Lung (tissue), 12 donors: Measurements from ENCODE around the gene TMEM184B. TPM values are rescaled to one million over a fixed set of nuclear protein-coding genes. Genes with fewer than 3 reads are reported as not detected.
A peak's percentile ranks its signal among the peaks of the same experiment; 100 is the strongest.
"Not testable (repeated sequence)": the region's sequence is repeated elsewhere in the genome, so short reads cannot be mapped to it uniquely, and the experiment has no call there.

Experiments used
- ATAC-seq: fragments of 200-7000 bp; cut with Tn5 transposase; one replicate; pipeline ENCODE4 v1.9.1; 2020; ENCODE audit warnings: moderate number of reproducible peaks; ENCODE audit not compliant: insufficient read depth, low FRiP score
- DNase-seq, 3 donors: peaks; one replicate each; pipeline ENCODE4 v3.0.0-alpha.2; 2013 to 2017
- H3K27ac ChIP-seq, 2 donors: one replicate each; pipeline ENCODE4 v1.5.1; 2013; ENCODE audit warnings: mild to moderate bottlenecking in 2 of 2, moderate library complexity in 2 of 2, control low read depth in 1 of 2, inconsistent platforms in 1 of 2, low read depth in 1 of 2, low read length in 1 of 2
- H3K27me3 ChIP-seq, 3 donors: one replicate each; pipeline ENCODE4 v1.5.1; 2013; ENCODE audit warnings: low read length in 2 of 3; ENCODE audit not compliant: control insufficient read depth in 3 of 3, insufficient read depth in 3 of 3
- H3K36me3 ChIP-seq, 4 donors: one replicate each; pipeline ENCODE4 v1.5.1; 2013; ENCODE audit warnings: low read length in 4 of 4, mild to moderate bottlenecking in 1 of 4, moderate library complexity in 1 of 4; ENCODE audit not compliant: control insufficient read depth in 4 of 4, insufficient read depth in 4 of 4
- H3K4me1 ChIP-seq, 5 donors: one replicate each; pipeline ENCODE4 v1.5.1; 2013; ENCODE audit warnings: low read length in 5 of 5, mild to moderate bottlenecking in 2 of 5, moderate library complexity in 1 of 5; ENCODE audit not compliant: control insufficient read depth in 5 of 5, insufficient read depth in 5 of 5
- H3K4me3 ChIP-seq: one replicate; pipeline ENCODE4 v1.5.1; 2013; ENCODE audit warnings: mild to moderate bottlenecking, control low read depth, moderate library complexity
- H3K9ac ChIP-seq, 2 donors: one replicate each; pipeline ENCODE4 v1.5.1; 2013; ENCODE audit warnings: low read length in 2 of 2, control low read depth in 1 of 2; ENCODE audit not compliant: insufficient read depth in 1 of 2
- H3K9me3 ChIP-seq, 4 donors: one replicate each; pipeline ENCODE4 v1.5.1; 2013; ENCODE audit warnings: low read length in 3 of 4, mild to moderate bottlenecking in 1 of 4, moderate library complexity in 1 of 4; ENCODE audit not compliant: control insufficient read depth in 4 of 4, insufficient read depth in 3 of 4
- CTCF ChIP-seq: IDR thresholded peaks from 2 replicates; pipeline ENCODE4 v1.5.1; 2012; ENCODE audit warnings: mild to moderate bottlenecking; ENCODE audit errors: control extremely low read depth, extremely low read depth
- WGBS, 2 donors: extraction: QIAGEN DNeasy Blood & Tissue Kit; methylation state at CpG; one replicate each; pipeline ENCODE4 v1.1.7; 2013; 5-methylcytosine and 5-hydroxymethylcytosine counted together
- polyA plus RNA-seq, 2 donors: library from polyadenylated mRNA; stranded (reverse); fragments of 200-250 nt; gene quantifications; one replicate each; pipeline ENCODE4 v1.2.1, GENCODE V29; 2013
- total RNA-seq, 2 donors: library from RNA; depleted of rRNA in 1 of 2; stranded (reverse); fragments of >200 nt in 1 of 2; gene quantifications; one replicate each; pipeline ENCODE4 v1.2.1, GENCODE V29; 2014 to 2021
- donor health status: control.
- donor health status: control.
- donor health status: Bipolar disorder and iron deficiency.
- donor health status: healthy.
- donor health status: DM: yes; HTN: yes; CAD: no.

Gene TMEM184B
- total and polyA plus RNA-seq, 4 donors: 26.3 to 82.4 (median 39.9) TPM

GRCh38 chr22:38238519-38239071 lies 34.2 kb downstream of the TMEM184B start:
- Histone ChIP-seq H3K4me3 (no peak overlapping the region), H3K9me3 (no peaks in the 10 kb centered on the region), H3K36me3 (peaks cover 0 to 28% (median 11%) of the 10 kb centered on the region in 4 donors), H3K4me1 (peaks cover 4 to 31% (median 25%) of the 10 kb centered on the region in 5 donors), H3K9ac (no peak overlapping the region), H3K27ac (peak overlapping the region; percentile 71 to 84), H3K27me3 (no peaks in the 10 kb centered on the region)
- no peak for ATAC-seq
- peak; percentile 76 to 92 (median 89) for DNase-seq
- 56 to 73% methylated on average over 9 of the region's 9 CpGs for WGBS, 2 donors
- no peak for TF ChIP-seq CTCF

GRCh38 chr22:38236786-38237185 lies 36.0 kb downstream of the TMEM184B start:
- no peaks in the 10 kb centered on the region for H3K9me3 ChIP-seq
- peaks cover 4 to 24% (median 18%) of the 10 kb centered on the region in 5 donors for H3K4me1 ChIP-seq
- peaks cover 0 to 27% (median 17%) of the 10 kb centered on the region in 4 donors for H3K36me3 ChIP-seq
- DNase-seq (peak; percentile 69 to 85 (median 77)), ATAC-seq (no peak)
- H3K27me3 ChIP-seq: no peaks in the 10 kb centered on the region
- no peak overlapping the region for H3K9ac ChIP-seq
- WGBS, 2 donors: 68 to 82% methylated on average over 8 of the region's 8 CpGs
- TF ChIP-seq CTCF: no peak
- H3K4me3 ChIP-seq: no peak overlapping the region
- peak overlapping the region in 1 of 2 donors; percentile 43 for H3K27ac ChIP-seq

- peaks cover 0 to 35% (median 24%) of the 10 kb centered on the region in 4 donors for H3K36me3 ChIP-seq
- 90 to 93% methylated on average over 14 of the region's 14 CpGs for WGBS, 2 donors
- peaks cover 4 to 29% (median 18%) of the 10 kb centered on the region in 5 donors for H3K4me1 ChIP-seq
- H3K9me3 ChIP-seq: no peaks in the 10 kb centered on the region
- TF ChIP-seq CTCF: no peak
- DNase-seq: no peak
- H3K4me3 ChIP-seq: no peak overlapping the region
- H3K27ac ChIP-seq: no peak overlapping the region
- no peak for ATAC-seq
- no peak overlapping the region for H3K9ac ChIP-seq
- no peaks in the 10 kb centered on the region for H3K27me3 ChIP-seq
These were observed 37.5 kb downstream of the TMEM184B start for GRCh38 chr22:38235240-38235850.

- H3K36me3 ChIP-seq: peaks cover 0 to 35% (median 28%) of the 10 kb centered on the region in 4 donors
- not testable (repeated sequence) for DNase-seq, ATAC-seq
These were observed 39.0 kb downstream of the TMEM184B start for GRCh38 chr22:38233856-38234255.

More at GRCh38 chr22:38233856-38234255, 39.0 kb downstream of the TMEM184B start:
- H3K9ac ChIP-seq, H3K27ac ChIP-seq, H3K27me3 ChIP-seq, H3K9me3 ChIP-seq, H3K4me3 ChIP-seq: not testable (repeated sequence)
- WGBS, 2 donors: 94 to 97% methylated on average over 10 of the region's 10 CpGs
- peaks cover 0 to 27% (median 7%) of the 10 kb centered on the region in 5 donors for H3K4me1 ChIP-seq
